AG04449 (cell line): ENCODE results near the gene MTG2.

Source experiments
- CTCF ChIA-PET: fragments of 350-600 bp; formaldehyde crosslinking; extraction: SDS; loops from one replicate; lab custom pipeline; 2021; ENCODE audit warnings: antibody characterized with exemption; lab: Yijun Ruan, JAX
- POLR2A ChIA-PET: fragments of 400-600, 350-600 bp; formaldehyde crosslinking; extraction: SDS; loops from one replicate; lab custom pipeline; 2020; ENCODE audit warnings: antibody characterized with exemption, inconsistent platforms; lab: Yijun Ruan, JAX
- DNase-seq: peaks from one replicate; pipeline ENCODE4 v3.0.0-alpha.2; 2010; ENCODE audit warnings: low read depth, low spot score
- H3K4me3 ChIP-seq: 2 replicates; pipeline ENCODE4 v1.5.1; 2011; ENCODE audit warnings: low read depth, mild to moderate bottlenecking, control low read depth, low read length
- TF ChIP-seq, protein P1 (sequence below): IDR thresholded peaks from one replicate; pipeline ENCODE4 v1.5.1; 2011; ENCODE audit warnings: mild to moderate bottlenecking, moderate library complexity, low read length, control low read depth, inconsistent platforms; ENCODE audit not compliant: insufficient read depth; ENCODE audit errors: missing control alignments

The MTG2 gene

DNA sequence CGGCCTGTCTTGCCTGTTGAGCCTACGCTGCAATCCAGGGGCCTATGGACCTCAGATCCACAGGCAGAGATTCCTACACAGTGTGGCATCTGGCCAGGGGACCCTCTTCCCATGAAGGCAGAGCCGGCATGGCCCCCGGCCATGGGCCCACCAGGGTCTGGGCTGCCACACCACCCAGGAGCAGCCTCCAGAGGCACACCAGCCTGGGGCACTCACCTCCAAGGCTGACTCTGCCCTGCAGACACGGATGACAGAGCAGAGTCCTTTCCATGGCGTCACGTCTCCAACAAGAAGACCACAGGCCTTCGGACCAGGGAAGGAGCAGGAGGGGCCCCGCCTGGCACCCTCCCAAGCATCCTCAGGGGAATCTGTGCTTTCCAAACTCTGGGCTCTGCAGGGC is 40.7 kb downstream of the MTG2 start:
- H3K4me3 ChIP-seq: no peak overlapping the region
- no peak for DNase-seq
- ChIA-PET CTCF (no interaction called here), POLR2A (no interaction called here)
- TF ChIP-seq, protein P1, sequence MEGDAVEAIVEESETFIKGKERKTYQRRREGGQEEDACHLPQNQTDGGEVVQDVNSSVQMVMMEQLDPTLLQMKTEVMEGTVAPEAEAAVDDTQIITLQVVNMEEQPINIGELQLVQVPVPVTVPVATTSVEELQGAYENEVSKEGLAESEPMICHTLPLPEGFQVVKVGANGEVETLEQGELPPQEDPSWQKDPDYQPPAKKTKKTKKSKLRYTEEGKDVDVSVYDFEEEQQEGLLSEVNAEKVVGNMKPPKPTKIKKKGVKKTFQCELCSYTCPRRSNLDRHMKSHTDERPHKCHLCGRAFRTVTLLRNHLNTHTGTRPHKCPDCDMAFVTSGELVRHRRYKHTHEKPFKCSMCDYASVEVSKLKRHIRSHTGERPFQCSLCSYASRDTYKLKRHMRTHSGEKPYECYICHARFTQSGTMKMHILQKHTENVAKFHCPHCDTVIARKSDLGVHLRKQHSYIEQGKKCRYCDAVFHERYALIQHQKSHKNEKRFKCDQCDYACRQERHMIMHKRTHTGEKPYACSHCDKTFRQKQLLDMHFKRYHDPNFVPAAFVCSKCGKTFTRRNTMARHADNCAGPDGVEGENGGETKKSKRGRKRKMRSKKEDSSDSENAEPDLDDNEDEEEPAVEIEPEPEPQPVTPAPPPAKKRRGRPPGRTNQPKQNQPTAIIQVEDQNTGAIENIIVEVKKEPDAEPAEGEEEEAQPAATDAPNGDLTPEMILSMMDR: no peak

DNA sequence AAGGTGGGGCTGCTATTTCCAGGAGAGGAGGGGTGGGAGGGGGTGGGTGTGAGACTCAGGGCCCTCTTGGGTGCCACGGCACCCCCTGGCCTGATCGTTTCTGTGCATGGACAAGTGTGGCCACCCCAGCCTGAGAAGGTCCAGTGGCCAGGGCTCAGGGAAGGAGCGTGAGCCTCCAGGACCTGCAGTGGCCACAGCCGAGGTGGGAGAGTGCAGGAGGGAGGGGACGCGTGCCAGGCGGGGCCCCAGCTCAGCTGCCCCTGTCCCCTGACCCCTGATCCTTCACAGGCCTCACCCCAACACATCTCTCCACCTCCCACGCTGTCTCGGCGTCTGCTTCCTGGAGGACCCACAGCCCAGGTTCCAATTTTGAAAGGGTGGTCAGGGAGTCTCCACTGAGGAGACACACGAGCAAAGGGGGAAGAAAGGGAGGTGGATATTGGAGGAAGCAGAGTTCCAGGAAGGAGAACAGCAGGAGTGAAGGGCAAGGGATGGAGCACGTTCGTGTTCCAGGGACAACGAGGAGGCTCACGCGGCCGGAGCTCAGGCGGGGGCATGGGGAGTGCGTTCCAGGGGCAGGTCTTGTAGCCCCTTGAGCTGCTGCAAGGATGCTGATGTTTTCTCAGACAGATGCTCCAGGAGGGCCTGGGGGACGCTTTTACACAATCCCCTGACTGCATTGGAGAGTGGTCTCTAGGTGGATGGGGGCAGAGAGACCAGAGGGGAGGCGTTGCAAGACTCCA is 41.5 kb downstream of the MTG2 start:
- POLR2A ChIA-PET: no interaction called here
- TF ChIP-seq, protein P1: no peak
- CTCF ChIA-PET: interaction anchor here (1.3 kb wide), 1 partner anchor 12 kb away, joined by 3 read pairs; no protein-coding TSS in a partner anchor
- DNase-seq: no peak
- no peak overlapping the region for H3K4me3 ChIP-seq

GRCh38 chr20:62225026-62225425 is 42.2 kb downstream of the MTG2 start:
- TF ChIP-seq, protein P1: no peak
- H3K4me3 ChIP-seq: no peak overlapping the region
- ChIA-PET POLR2A (no interaction called here), CTCF (interaction anchor here (1.3 kb wide), 1 partner anchor 11 kb away, joined by 3 read pairs; no protein-coding TSS in a partner anchor)
- no peak for DNase-seq

DNA sequence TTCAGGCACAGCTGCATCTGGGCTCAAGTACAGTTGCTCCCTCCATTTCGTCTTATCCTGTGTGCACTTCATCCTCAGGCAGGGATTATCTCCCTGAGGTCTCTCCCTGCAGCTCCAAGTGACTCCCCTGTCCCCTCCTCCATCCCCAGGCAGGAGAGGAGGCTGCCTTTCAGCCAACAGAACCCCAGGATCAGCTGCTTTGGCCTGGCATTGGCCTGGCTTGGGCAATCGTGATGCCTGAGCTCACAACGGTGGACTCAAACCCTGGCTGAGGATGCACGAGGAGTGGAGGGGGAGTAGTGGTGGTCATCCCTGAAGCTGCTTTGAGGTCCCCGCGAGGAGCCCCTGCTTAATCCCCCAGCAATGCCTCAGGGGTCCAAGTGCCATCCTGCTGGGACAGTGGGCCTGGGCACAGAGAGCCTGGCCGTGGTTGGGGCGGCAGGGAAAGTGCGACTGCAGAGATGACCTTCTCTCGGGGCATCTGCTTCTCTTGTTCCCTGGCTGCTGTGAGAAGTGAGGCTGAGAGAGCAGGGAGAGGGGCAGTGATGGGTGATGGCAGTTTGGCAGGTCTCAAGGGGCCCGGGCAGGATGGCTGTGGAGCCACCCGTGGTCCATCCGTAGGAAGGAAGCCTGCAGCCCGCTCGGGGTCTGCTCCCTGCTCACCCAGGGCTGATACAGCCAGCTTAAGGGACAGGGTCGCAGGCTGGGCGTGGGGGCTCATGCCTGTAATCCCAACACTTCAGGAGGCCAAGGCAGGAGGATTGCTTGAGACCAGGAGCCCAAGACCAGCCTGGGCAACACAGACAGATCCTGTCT is 43.2 kb downstream of the MTG2 start:
- TF ChIP-seq, protein P1: no peak
- H3K4me3 ChIP-seq: no peak overlapping the region
- POLR2A ChIA-PET: no interaction called here
- CTCF ChIA-PET: interaction anchor here (1.3 kb wide), 1 partner anchor 10 kb away, joined by 3 read pairs; no protein-coding TSS in a partner anchor
- no peak for DNase-seq

DNA sequence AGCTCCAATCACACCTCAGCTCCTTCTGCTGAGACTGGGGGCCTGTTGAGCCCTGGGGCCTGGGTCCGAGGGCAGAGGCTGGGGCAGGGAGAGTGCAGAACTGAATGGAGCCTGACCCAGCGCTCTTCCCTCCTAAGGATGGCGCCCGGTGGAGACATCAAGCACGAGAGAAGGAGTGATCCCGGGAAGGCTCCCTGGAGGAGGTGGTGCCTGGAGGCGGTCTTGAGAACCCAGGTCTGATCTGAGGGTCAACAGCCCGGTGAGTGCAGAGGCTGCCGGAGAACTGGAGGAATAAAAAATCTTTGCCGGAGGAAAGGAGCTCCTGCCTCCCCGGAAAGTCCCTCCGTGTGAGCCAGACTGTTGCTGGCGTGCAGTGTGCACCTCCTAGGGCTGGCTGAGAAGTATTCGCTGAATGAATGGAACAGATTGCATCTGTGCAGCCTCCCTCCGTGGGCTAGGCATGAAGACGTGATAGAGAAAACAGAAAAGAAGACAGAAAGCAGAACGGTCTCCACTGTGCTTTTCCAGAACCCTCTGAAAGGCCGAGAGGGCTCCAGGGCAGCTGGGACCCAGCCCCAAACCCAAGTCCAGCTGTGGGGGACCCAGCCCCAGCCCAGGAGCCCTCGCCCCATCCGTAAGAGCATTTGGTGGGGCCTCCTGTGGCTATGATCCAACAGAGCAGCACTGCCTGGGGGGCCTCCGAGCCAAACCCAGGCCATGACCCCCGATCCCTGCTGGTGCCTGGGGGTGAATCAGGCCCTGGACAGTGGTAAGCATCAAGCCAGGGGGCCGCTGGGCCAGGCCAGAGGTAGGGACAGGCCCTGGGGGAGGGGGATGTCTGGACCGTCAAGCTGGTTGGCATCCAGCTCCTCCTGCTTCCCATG is 44.1 kb downstream of the MTG2 start:
- DNase-seq: no peak
- ChIA-PET CTCF (no interaction called here), POLR2A (no interaction called here)
- H3K4me3 ChIP-seq: no peak overlapping the region
- TF ChIP-seq, protein P1: no peak

- DNase-seq: no peak
- POLR2A ChIA-PET: interaction anchor here (0.6 kb wide), 1 partner anchor 11 kb away, joined by 3 read pairs; no protein-coding TSS in a partner anchor
- H3K4me3 ChIP-seq: no peak overlapping the region
- CTCF ChIA-PET: no interaction called here
- TF ChIP-seq, protein P1: no peak
Observed at GRCh38 chr20:62227591-62227976, 44.8 kb downstream of the MTG2 start.
